ENCODE data around the gene QSOX2.

DNA sequence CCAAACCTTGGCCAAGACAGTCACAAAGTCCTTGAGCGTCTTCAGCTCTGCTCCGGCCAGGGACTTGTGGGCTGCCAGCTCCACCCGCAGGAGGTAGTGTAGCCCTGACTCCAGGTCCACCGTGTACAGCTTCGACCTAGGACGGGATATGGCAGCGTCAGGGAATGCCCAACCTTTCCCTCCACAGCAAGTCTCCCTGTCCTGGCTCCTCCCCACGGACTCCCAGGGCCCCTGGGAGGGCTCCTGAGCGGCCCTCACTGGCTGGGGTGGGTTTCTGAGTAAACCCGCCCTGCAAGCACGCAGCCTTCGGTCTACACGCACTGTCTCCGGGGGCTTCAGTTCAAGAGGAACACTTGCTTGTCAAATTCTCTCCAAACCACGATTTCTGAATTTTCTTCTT lies 26.9 kb downstream of the QSOX2 start:
- no peak for TF ChIP-seq POLR2AphosphoS5 (IDR thresholded peaks at IDR 0.05; ENCODE audit: low read depth, low read length)
- no peak for TF ChIP-seq TAF1 (IDR thresholded peaks at IDR 0.05; ENCODE audit: borderline replicate concordance, insufficient read depth, low read length)
- no peak for TF ChIP-seq REST (IDR thresholded peaks at IDR 0.05; ENCODE audit: insufficient read depth in 1 of 2, low read depth in 2 of 2, low read length in 2 of 2)
- no peak for TF ChIP-seq SIN3A (IDR thresholded peaks at IDR 0.05; ENCODE audit: borderline replicate concordance, insufficient read depth, low read length)
- no peak for TF ChIP-seq FOXP2 (optimal IDR thresholded peaks at IDR 0.05; ENCODE audit: borderline replicate concordance, extremely low read depth, extremely low read length, insufficient read depth)

All from PFSK-1 (cell line).